Stomach (tissue), 9 donors: ENCODE data around the gene CACNB2. TPM values are rescaled to one million over a fixed set of nuclear protein-coding genes. Genes with fewer than 3 reads are reported as not detected.

Experiments used
- DNase-seq, 2 donors: peaks; one replicate each; pipeline versions ENCODE4 v3.0.0 to v3.0.0-alpha.2; 2013 to 2019
- H3K27ac ChIP-seq, 5 donors: fragments of 200-600 bp in 4 of 5; sonication (generic) in 4 of 5; one replicate each; pipeline ENCODE4 v1.5.1; 2013 to 2019; ENCODE audit warnings: mild to moderate bottlenecking in 1 of 5, moderate library complexity in 1 of 5
- H3K27me3 ChIP-seq, 3 donors: fragments of 200-600 bp; sonication (generic); one replicate each; pipeline ENCODE4 v1.5.1; 2017 to 2019; ENCODE audit warnings: mixed run types in 1 of 3
- H3K36me3 ChIP-seq, 4 donors: fragments of 200-600 bp; sonication (generic); 1 replicate in 3 of 4; 2 replicates in 1 of 4; pipeline ENCODE4 v1.5.1; 2016 to 2019
- H3K4me1 ChIP-seq, 4 donors: fragments of 200-600 bp; sonication (generic); one replicate each; pipeline ENCODE4 v1.5.1; 2016 to 2019
- H3K4me3 ChIP-seq, 4 donors: fragments of 200-600 bp; sonication (generic) in 3 of 4; one replicate each; pipeline ENCODE4 v1.5.1; 2016 to 2019; ENCODE audit warnings: mild to moderate bottlenecking in 1 of 4
- H3K9me3 ChIP-seq, 4 donors: fragments of 200-600 bp; sonication (generic); one replicate each; pipeline ENCODE4 v1.5.1; 2016 to 2019
- CTCF ChIP-seq, 7 experiments: fragments of 450-650 bp in 4 of 7; fragments of 200-600 bp in 3 of 7; sonication (generic) in 3 of 7; IDR thresholded peaks; one replicate each; pipeline ENCODE4 v1.5.1; 2016 to 2019; ENCODE audit warnings: antibody characterized with exemption in 7 of 7, control low read depth in 2 of 7, mild to moderate bottlenecking in 1 of 7
- EP300 ChIP-seq: sonication (generic); formaldehyde crosslinking; IDR thresholded peaks from one replicate; pipeline ENCODE4 v1.6.1; 2017; ENCODE audit warnings: antibody characterized with exemption
- POLR2A ChIP-seq, 4 donors: fragments of 450-650 bp; IDR thresholded peaks; one replicate each; pipeline ENCODE4 v1.6.1; 2016; ENCODE audit warnings: antibody characterized with exemption in 4 of 4, control low read depth in 2 of 4, mild to moderate bottlenecking in 1 of 4, moderate library complexity in 1 of 4
- POLR2AphosphoS5 ChIP-seq, 3 donors: sonication (generic); formaldehyde crosslinking; IDR thresholded peaks; one replicate each; pipeline ENCODE4 v1.6.1; 2016; ENCODE audit warnings: antibody characterized with exemption in 3 of 3
- WGBS, 5 donors: extraction: QIAGEN DNeasy Blood & Tissue Kit in 3 of 5; methylation state at CpG; one replicate each; pipeline versions ENCODE4 v1.1.5 to v1.1.7; 2013 to 2018; 5-methylcytosine and 5-hydroxymethylcytosine counted together
- intact Hi-C: fragments of 100-400 bp; cut with DNase I; formaldehyde crosslinking; loops from one replicate; pipeline ENCODE4 v1.15.1; 2023; ENCODE audit warnings: low total_unique reads
- polyA plus RNA-seq, 3 donors: library from polyadenylated mRNA; stranded (reverse); fragments of 200-250 nt; gene quantifications; one replicate each; pipeline ENCODE4 v1.2.3, GENCODE V29; 2013
- total RNA-seq, 5 donors: library from RNA; depleted of rRNA; stranded (reverse); fragments of >200 nt; gene quantifications; one replicate each; pipeline versions ENCODE4 v1.1.0 to v1.2.3, GENCODE V29; 2014 to 2016
- donor health status: healthy with polysubstance abuse.
- donor health status: Bipolar disorder and iron deficiency.
- donor health status: healthy.

CACNB2 gene
- total and polyA plus RNA-seq, 8 donors: 0.31 to 42.9 (median 14.3) TPM

GRCh38 chr10:18367840-18368239 is 227.6 kb downstream of the CACNB2 start:
- no peak overlapping the region for H3K27ac ChIP-seq
- no peak overlapping the region for H3K4me3 ChIP-seq
- intact Hi-C loops: no loop called here
- 46 to 78% (median 67%) methylated on average over 5 of the region's 5 CpGs for WGBS, 5 donors
- DNase-seq: no peak
- H3K9me3 ChIP-seq: no peaks in the 10 kb centered on the region
- no peak for TF ChIP-seq EP300
- TF ChIP-seq POLR2AphosphoS5 (IDR thresholded peaks at IDR 0.05): no peak
- no peak for TF ChIP-seq POLR2A (IDR thresholded peaks at IDR 0.05)
- TF ChIP-seq CTCF (IDR thresholded peaks at IDR 0.05): no peak
- H3K27me3 ChIP-seq: no peaks in the 10 kb centered on the region
- no peaks in the 10 kb centered on the region for H3K36me3 ChIP-seq
- peaks cover 0 to 6% (median 0%) of the 10 kb centered on the region in 4 donors for H3K4me1 ChIP-seq

GRCh38 chr10:18368273-18368672 is 228.0 kb downstream of the CACNB2 start:
- no peak for DNase-seq
- no peaks in the 10 kb centered on the region for H3K27me3 ChIP-seq
- H3K36me3 ChIP-seq: no peaks in the 10 kb centered on the region
- TF ChIP-seq POLR2A (IDR thresholded peaks at IDR 0.05): no peak
- no peak for TF ChIP-seq EP300
- TF ChIP-seq CTCF (IDR thresholded peaks at IDR 0.05): no peak
- no peak for TF ChIP-seq POLR2AphosphoS5 (IDR thresholded peaks at IDR 0.05)
- intact Hi-C loops: no loop called here
- no peak overlapping the region for H3K4me3 ChIP-seq
- H3K27ac ChIP-seq: no peak overlapping the region
- 69 to 78% (median 75%) methylated on average over 3 of the region's 3 CpGs for WGBS, 5 donors
- peaks cover 0 to 6% (median 0%) of the 10 kb centered on the region in 4 donors for H3K4me1 ChIP-seq
- H3K9me3 ChIP-seq: no peaks in the 10 kb centered on the region

GRCh38 chr10:18368682-18369081 is 228.5 kb downstream of the CACNB2 start:
- TF ChIP-seq EP300 (no peak), POLR2A (IDR thresholded peaks at IDR 0.05) (no peak), CTCF (IDR thresholded peaks at IDR 0.05) (no peak), POLR2AphosphoS5 (IDR thresholded peaks at IDR 0.05) (no peak)
- H3K4me3 ChIP-seq: no peak overlapping the region
- H3K36me3 ChIP-seq: no peaks in the 10 kb centered on the region
- H3K9me3 ChIP-seq: no peaks in the 10 kb centered on the region
- DNase-seq: no peak
- WGBS, 5 donors: 9 to 27% (median 20%) methylated on average over 1 of the region's 1 CpG
- no peak overlapping the region for H3K27ac ChIP-seq
- peaks cover 0 to 6% (median 0%) of the 10 kb centered on the region in 4 donors for H3K4me1 ChIP-seq
- intact Hi-C loops: no loop called here
- no peaks in the 10 kb centered on the region for H3K27me3 ChIP-seq

GRCh38 chr10:18369859-18370473 is 229.7 kb downstream of the CACNB2 start:
- no peak overlapping the region for H3K27ac ChIP-seq
- intact Hi-C loops: no loop called here
- no peaks in the 10 kb centered on the region for H3K9me3 ChIP-seq
- H3K4me3 ChIP-seq: no peak overlapping the region
- TF ChIP-seq POLR2A (IDR thresholded peaks at IDR 0.05) (no peak), POLR2AphosphoS5 (IDR thresholded peaks at IDR 0.05) (no peak), CTCF (IDR thresholded peaks at IDR 0.05) (no peak), EP300 (no peak)
- no peaks in the 10 kb centered on the region for H3K36me3 ChIP-seq
- H3K27me3 ChIP-seq: no peaks in the 10 kb centered on the region
- no peak for DNase-seq
- H3K4me1 ChIP-seq: peaks cover 0 to 6% (median 0%) of the 10 kb centered on the region in 4 donors
- WGBS, 5 donors: 92 to 98% (median 95%) methylated on average over 4 of the region's 4 CpGs
